GM23338 (cell line): ENCODE data around the gene SEC24C. TPM values are rescaled to one million over a fixed set of nuclear protein-coding genes. Genes with fewer than 3 reads are reported as not detected.

Experiments used
- ATAC-seq: fragments of 200-7000 bp; cut with Tn5 transposase; 3 replicates; pipeline ENCODE4 v1.9.1; 2020
- DNase-seq: peaks from one replicate; pipeline ENCODE4 v3.0.0-alpha.2; 2015; ENCODE audit warnings: low spot score
- H2AFZ ChIP-seq: fragments of 200-600 bp; sonication (generic); 2 replicates; pipeline ENCODE4 v1.8.0; 2016; ENCODE audit warnings: antibody characterized with exemption, mild to moderate bottlenecking, moderate library complexity
- H3F3A ChIP-seq: fragments of 200-600 bp; sonication (generic); replicated peaks from 2 replicates; pipeline ENCODE4 v1.8.0; 2017; ENCODE audit warnings: antibody characterized with exemption, mixed run types, low read depth
- H3K27ac ChIP-seq: fragments of 200-600 bp; sonication (generic); 2 replicates; pipeline ENCODE4 v1.6.1; 2016; ENCODE audit warnings: low read depth
- H3K27me3 ChIP-seq: fragments of 200-600 bp; sonication (generic); 2 replicates; pipeline ENCODE4 v1.8.0; 2016; ENCODE audit warnings: mild to moderate bottlenecking, mixed run types, moderate library complexity; ENCODE audit not compliant: insufficient read depth
- H3K36me3 ChIP-seq: fragments of 200-600 bp; sonication (generic); 2 replicates; pipeline ENCODE4 v1.8.0; 2016; ENCODE audit warnings: mild to moderate bottlenecking; ENCODE audit not compliant: insufficient read depth
- H3K4me1 ChIP-seq: fragments of 200-600 bp; sonication (generic); 2 replicates; pipeline ENCODE4 v1.8.0; 2016; ENCODE audit warnings: mild to moderate bottlenecking, moderate library complexity; ENCODE audit not compliant: insufficient read depth
- H3K4me2 ChIP-seq: fragments of 200-600 bp; sonication (generic); 2 replicates; pipeline ENCODE4 v1.7.1; 2017; ENCODE audit warnings: mixed run types
- H3K4me3 ChIP-seq: fragments of 200-600 bp; sonication (generic); 2 replicates; pipeline ENCODE4 v1.6.1; 2016; ENCODE audit warnings: mixed run types
- H3K79me2 ChIP-seq: fragments of 200-600 bp; sonication (generic); replicated peaks from 2 replicates; pipeline ENCODE4 v1.8.0; 2017; ENCODE audit warnings: mild to moderate bottlenecking; ENCODE audit not compliant: insufficient read depth
- H3K9me2 ChIP-seq: fragments of 200-600 bp; sonication (generic); 2 replicates; pipeline ENCODE4 v1.8.0; 2017; ENCODE audit not compliant: insufficient read depth
- H4K20me1 ChIP-seq: fragments of 200-600 bp; sonication (generic); replicated peaks from 2 replicates; pipeline ENCODE4 v1.8.0; 2017; ENCODE audit warnings: mild to moderate bottlenecking; ENCODE audit not compliant: insufficient read depth
- H3K27ac Mint-ChIP-seq: 2 replicates; pipeline ENCODE4 v1.8.0; 2020; ENCODE audit warnings: inconsistent platforms, mild to moderate bottlenecking, moderate library complexity, mixed read lengths
- H3K27me3 Mint-ChIP-seq: 3 replicates; pipeline ENCODE4 v1.8.0; 2022; ENCODE audit warnings: low read depth, mild to moderate bottlenecking, moderate library complexity, mixed read lengths, inconsistent platforms; ENCODE audit not compliant: insufficient read depth, poor library complexity
- H3K36me3 Mint-ChIP-seq: 3 replicates; pipeline ENCODE4 v1.8.0; 2021; ENCODE audit warnings: low read depth, mild to moderate bottlenecking, inconsistent platforms, moderate library complexity, mixed read lengths
- H3K4me1 Mint-ChIP-seq: 3 replicates; pipeline ENCODE4 v1.8.0; 2020; ENCODE audit warnings: mild to moderate bottlenecking, inconsistent platforms, mixed read lengths
- H3K4me3 Mint-ChIP-seq: 3 replicates; pipeline ENCODE4 v1.8.0; 2021; ENCODE audit warnings: moderate library complexity, mild to moderate bottlenecking, inconsistent platforms, mixed read lengths
- H3K9me3 Mint-ChIP-seq: 3 replicates; pipeline ENCODE4 v1.8.0; 2020; ENCODE audit warnings: moderate library complexity, mild to moderate bottlenecking, inconsistent platforms, mixed read lengths
- CTCF ChIP-seq, 2 experiments: fragments of 200-600 bp in 1 of 2; sonication (generic) in 1 of 2; conservative IDR thresholded peaks; 2 replicates each; pipeline versions ENCODE4 v1.5.1 to v1.6.1; 2016 to 2017; ENCODE audit warnings: antibody characterized with exemption in 2 of 2, low read depth in 2 of 2, mild to moderate bottlenecking in 2 of 2, moderate library complexity in 1 of 2
- ETS1 ChIP-seq: IDR thresholded peaks from 2 replicates; pipeline ENCODE4 v1.6.1; 2016; ENCODE audit warnings: antibody characterized with exemption
- JUNB ChIP-seq: IDR thresholded peaks from one replicate; pipeline ENCODE4 v1.6.1; 2016; ENCODE audit warnings: antibody characterized with exemption; ENCODE audit not compliant: unreplicated experiment
- NANOG ChIP-seq: IDR thresholded peaks from 2 replicates; pipeline ENCODE4 v1.6.1; 2016; ENCODE audit warnings: antibody characterized with exemption, borderline replicate concordance
- REST ChIP-seq: IDR thresholded peaks from one replicate; pipeline ENCODE4 v1.6.1; 2018; ENCODE audit warnings: antibody characterized with exemption; ENCODE audit not compliant: unreplicated experiment
- ZNF114 ChIP-seq: fragments of 250-450 bp; sonication (Bioruptor Pico); IDR thresholded peaks from 2 replicates; pipeline ENCODE4 v1.5.0; 2020; ENCODE audit warnings: mild to moderate bottlenecking, moderate library complexity
- ZNF331 ChIP-seq: fragments of 250-450 bp; sonication (Bioruptor Pico); IDR thresholded peaks from 2 replicates; pipeline ENCODE4 v1.5.0; 2020; ENCODE audit warnings: low read depth, mild to moderate bottlenecking, moderate library complexity
- polyA plus RNA-seq: library from polyadenylated mRNA; unstranded; fragments of >200 nt; fragmentation: Nextera tagmentation; extraction: Ambion mirVana; gene quantifications from 2 replicates; pipeline ENCODE4 v1.2.1, GENCODE V29; 2016
- total RNA-seq: library from RNA; depleted of rRNA; stranded (reverse); fragments of >200 nt; shearing (Covaris generic); gene quantifications from 2 replicates; pipeline ENCODE4 v1.2.3, GENCODE V29; 2014

Gene SEC24C
- total and polyA plus RNA-seq, 2 experiments from 2014 or later: 16.9 to 64.2 TPM

GRCh38 chr10:73732426-73732825 is 11.7 kb upstream of the SEC24C start:
- Mint-ChIP-seq H3K27ac (no peak overlapping the region), H3K27me3 (peaks cover 6% of the 10 kb centered on the region), H3K36me3 (peaks cover 11% of the 10 kb centered on the region; the same call in 2 of the 3 replicates), H3K9me3 (no peaks in the 10 kb centered on the region), H3K4me3 (peak overlapping the region; percentile 56), H3K4me1 (0 out of 3 replicates have a peak, but pooled peaks cover 3% of the 10 kb centered on the region)
- ATAC-seq: peak; percentile 10
- TF ChIP-seq CTCF (conservative IDR thresholded peaks at IDR 0.05; ENCODE audit: low read depth in 2 of 2): peak; percentile 17 to 37; a peak in 2 of 4 replicates
- no peak for TF ChIP-seq ETS1
- Histone ChIP-seq H3K4me3 (peak overlapping the region; percentile 59), H3K4me1 (peaks cover 12% of the 10 kb centered on the region), H3K27ac (no peak overlapping the region), H3K27me3 (no peaks in the 10 kb centered on the region), H3K79me2 (peaks cover 19% of the 10 kb centered on the region), H4K20me1 (no peaks in the 10 kb centered on the region), H3F3A (peaks cover 14% of the 10 kb centered on the region; the same call in 1 of the 2 replicates), H3K9me2 (no peaks in the 10 kb centered on the region), H3K4me2 (peak overlapping the region; percentile 71; the same call in 1 of the 2 replicates), H3K36me3 (peaks cover 7% of the 10 kb centered on the region; the same call in 1 of the 2 replicates), H2AFZ (no peak overlapping the region)
- peak; percentile 51 for DNase-seq

GRCh38 chr10:73732931-73733623 is 11.1 kb upstream of the SEC24C start:
- Histone ChIP-seq H3K4me2 (peak overlapping the region; percentile 71; the same call in 1 of the 2 replicates), H3K9me2 (no peaks in the 10 kb centered on the region), H3K27ac (no peak overlapping the region), H3K4me3 (peak overlapping the region; percentile 59), H3K36me3 (peaks cover under 1% of the 10 kb centered on the region; the same call in 1 of the 2 replicates), H3K4me1 (peaks cover 12% of the 10 kb centered on the region), H3K79me2 (peaks cover 19% of the 10 kb centered on the region), H2AFZ (no peak overlapping the region; the same call in 1 of the 2 replicates), H3K27me3 (no peaks in the 10 kb centered on the region), H3F3A (peaks cover 15% of the 10 kb centered on the region; the same call in 1 of the 2 replicates), H4K20me1 (no peaks in the 10 kb centered on the region)
- H3K27ac Mint-ChIP-seq: no peak overlapping the region
- DNase-seq (peak; percentile 78), ATAC-seq (peak; percentile 29)
- H3K9me3 Mint-ChIP-seq: no peaks in the 10 kb centered on the region
- no peak overlapping the region for H3K4me3 Mint-ChIP-seq
- H3K4me1 Mint-ChIP-seq: 0 out of 3 replicates have a peak, but pooled peaks cover 3% of the 10 kb centered on the region
- H3K27me3 Mint-ChIP-seq: peaks cover 6% of the 10 kb centered on the region
- H3K36me3 Mint-ChIP-seq: peaks cover 10% of the 10 kb centered on the region; the same call in 1 of the 3 replicates
- TF ChIP-seq REST: no peak
- no peak for TF ChIP-seq ZNF114 (CRISPR knock-in tag)
- TF ChIP-seq JUNB: no peak
- TF ChIP-seq NANOG: no peak
- TF ChIP-seq ZNF331: no peak
